Fibroblast of lung (primary cell): Measurements from ENCODE around the gene ACADSB. TPM values are rescaled to one million over a fixed set of nuclear protein-coding genes. Genes with fewer than 3 reads are reported as not detected.

Experiments used
- DNase-seq, 2 donors: peaks; one replicate each; pipeline versions ENCODE4 v3.0.0 to v3.0.0-alpha.2; 2010; ENCODE audit warnings: low read depth in 2 of 2
- H2AFZ ChIP-seq: 2 replicates; pipeline ENCODE4 v1.5.1; 2012; ENCODE audit warnings: low read length, control low read depth, inconsistent platforms
- H3K27ac ChIP-seq: 2 replicates; pipeline ENCODE4 v1.5.1; 2011; ENCODE audit warnings: low read length, control low read depth; ENCODE audit not compliant: insufficient read depth
- H3K27me3 ChIP-seq: 2 replicates; pipeline ENCODE4 v1.5.1; 2011; ENCODE audit warnings: mild to moderate bottlenecking, low read length; ENCODE audit not compliant: control insufficient read depth, insufficient read depth
- H3K36me3 ChIP-seq: 2 replicates; pipeline ENCODE4 v1.5.1; 2011; ENCODE audit warnings: low read length; ENCODE audit not compliant: control insufficient read depth, insufficient read depth
- H3K4me1 ChIP-seq: 2 replicates; pipeline ENCODE4 v1.5.1; 2011; ENCODE audit warnings: low read length; ENCODE audit not compliant: control insufficient read depth, insufficient read depth; ENCODE audit errors: extremely low read depth
- H3K4me2 ChIP-seq: 2 replicates; pipeline ENCODE4 v1.5.1; 2011; ENCODE audit warnings: low read length, control low read depth; ENCODE audit not compliant: insufficient read depth; ENCODE audit errors: extremely low read depth
- H3K4me3 ChIP-seq, 4 experiments: fragments of 200-600 bp in 1 of 4; sonication (generic) in 1 of 4; replicated peaks in 1 of 4; 2 replicates each; pipeline ENCODE4 v1.5.1; 2011 to 2016; ENCODE audit warnings: low read length in 4 of 4, low read depth in 3 of 4, mild to moderate bottlenecking in 3 of 4, control low read depth in 2 of 4, inconsistent platforms in 1 of 4, mixed read lengths in 1 of 4; ENCODE audit not compliant: insufficient read depth in 1 of 4; ENCODE audit errors: control extremely low read depth in 1 of 4
- H3K79me2 ChIP-seq: 2 replicates; pipeline ENCODE4 v1.5.1; 2012; ENCODE audit warnings: mild to moderate bottlenecking, low read length, inconsistent platforms; ENCODE audit not compliant: control insufficient read depth, insufficient read depth
- H3K9ac ChIP-seq: 2 replicates; pipeline ENCODE4 v1.5.1; 2011; ENCODE audit warnings: mild to moderate bottlenecking, low read length, control low read depth; ENCODE audit not compliant: insufficient read depth
- H3K9me3 ChIP-seq: 2 replicates; pipeline ENCODE4 v1.5.1; 2012; ENCODE audit warnings: low read depth, low read length; ENCODE audit not compliant: control insufficient read depth, insufficient read depth
- H4K20me1 ChIP-seq: 2 replicates; pipeline ENCODE4 v1.5.1; 2011; ENCODE audit warnings: low read length; ENCODE audit not compliant: control insufficient read depth, insufficient read depth; ENCODE audit errors: extremely low read depth
- EZH2 ChIP-seq: IDR thresholded peaks from 2 replicates; pipeline ENCODE4 v1.5.1; 2012; ENCODE audit warnings: low read length, control low read depth, mild to moderate bottlenecking; ENCODE audit errors: missing control alignments
- polyA plus RNA-seq, 2 donors: library from polyadenylated mRNA; depleted of rRNA in 1 of 2; stranded (reverse) in 1 of 2; unstranded in 1 of 2; fragments of >200 nt; gene quantifications; 2 replicates each; pipeline ENCODE4 v1.2.1, GENCODE V29; 2011 to 2012; ENCODE audit warnings: missing spikeins in 1 of 2
- total RNA-seq: library from RNA; depleted of rRNA; stranded (reverse); fragments of >200 nt; gene quantifications from 2 replicates; pipeline ENCODE4 v1.2.1, GENCODE V29; 2014
- TF ChIP-seq, protein P1 (sequence below), 2 donors: IDR thresholded peaks in 1 of 2; conservative IDR thresholded peaks in 1 of 2; 1 replicate in 1 of 2; 2 replicates in 1 of 2; pipeline ENCODE4 v1.5.1; 2011 to 2012; ENCODE audit warnings: low read length in 2 of 2, control low read depth in 1 of 2, inconsistent platforms in 1 of 2, low read depth in 1 of 2, mild to moderate bottlenecking in 1 of 2

ACADSB gene
- total and polyA plus RNA-seq, 2 donors (not counting 1 experiment from before 2014, with no cell fraction given) = 5.6 to 11.3 TPM

DNA sequence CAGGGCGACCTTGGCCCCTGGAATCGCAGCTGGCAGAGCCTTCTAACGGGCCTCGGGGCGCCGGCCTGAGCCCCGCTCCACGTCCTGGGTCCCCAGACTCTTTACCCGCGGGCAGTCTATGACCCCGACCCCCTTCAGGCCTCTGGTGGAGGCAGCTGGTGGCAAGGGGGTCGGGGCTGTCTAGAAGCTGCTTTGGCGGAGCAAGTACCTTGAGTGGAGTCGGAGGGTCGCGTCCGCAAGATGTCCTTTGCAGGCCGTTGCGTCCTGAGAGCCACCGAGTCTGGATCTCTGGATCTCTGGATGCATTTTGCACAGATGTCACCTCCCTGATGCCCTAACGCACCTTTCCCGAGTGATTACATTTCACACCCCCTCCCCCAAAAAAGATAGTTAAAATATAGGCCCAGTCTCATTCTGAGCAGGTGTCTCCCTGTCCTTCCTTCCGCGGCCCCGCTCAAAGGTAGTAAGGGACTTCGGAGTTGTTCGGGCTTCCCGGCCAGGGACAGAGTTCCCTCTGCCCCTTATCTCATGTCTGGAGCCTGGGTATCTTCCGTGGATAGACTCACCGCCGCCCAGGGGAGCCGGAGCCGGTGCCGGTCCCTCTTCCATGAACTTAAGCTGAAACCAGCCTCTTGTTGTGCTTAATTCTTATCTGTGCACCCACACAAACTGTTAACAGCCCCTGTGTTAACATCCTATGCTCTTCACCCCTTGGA lies 457 bp downstream of the ACADSB start:
- no peaks in the 10 kb centered on the region for H3K9me3 ChIP-seq
- peak overlapping the region; percentile 96 for H3K4me2 ChIP-seq
- peak overlapping the region; percentile 80 for H3K9ac ChIP-seq
- H3K79me2 ChIP-seq = peaks cover 37% of the 10 kb centered on the region
- peaks cover 5% of the 10 kb centered on the region for H3K4me1 ChIP-seq
- H3K27me3 ChIP-seq = no peaks in the 10 kb centered on the region
- peak overlapping the region; percentile 93 for H2AFZ ChIP-seq
- peak; percentile 4 to 6 for DNase-seq
- H4K20me1 ChIP-seq = no peaks in the 10 kb centered on the region
- peak overlapping the region; percentile 76 to 98 (median 92) for H3K4me3 ChIP-seq
- no peaks in the 10 kb centered on the region for H3K36me3 ChIP-seq
- peak overlapping the region; percentile 69 for H3K27ac ChIP-seq
- TF ChIP-seq, protein P1, sequence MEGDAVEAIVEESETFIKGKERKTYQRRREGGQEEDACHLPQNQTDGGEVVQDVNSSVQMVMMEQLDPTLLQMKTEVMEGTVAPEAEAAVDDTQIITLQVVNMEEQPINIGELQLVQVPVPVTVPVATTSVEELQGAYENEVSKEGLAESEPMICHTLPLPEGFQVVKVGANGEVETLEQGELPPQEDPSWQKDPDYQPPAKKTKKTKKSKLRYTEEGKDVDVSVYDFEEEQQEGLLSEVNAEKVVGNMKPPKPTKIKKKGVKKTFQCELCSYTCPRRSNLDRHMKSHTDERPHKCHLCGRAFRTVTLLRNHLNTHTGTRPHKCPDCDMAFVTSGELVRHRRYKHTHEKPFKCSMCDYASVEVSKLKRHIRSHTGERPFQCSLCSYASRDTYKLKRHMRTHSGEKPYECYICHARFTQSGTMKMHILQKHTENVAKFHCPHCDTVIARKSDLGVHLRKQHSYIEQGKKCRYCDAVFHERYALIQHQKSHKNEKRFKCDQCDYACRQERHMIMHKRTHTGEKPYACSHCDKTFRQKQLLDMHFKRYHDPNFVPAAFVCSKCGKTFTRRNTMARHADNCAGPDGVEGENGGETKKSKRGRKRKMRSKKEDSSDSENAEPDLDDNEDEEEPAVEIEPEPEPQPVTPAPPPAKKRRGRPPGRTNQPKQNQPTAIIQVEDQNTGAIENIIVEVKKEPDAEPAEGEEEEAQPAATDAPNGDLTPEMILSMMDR (conservative IDR thresholded peaks at IDR 0.05 in 1 of 2, IDR thresholded peaks at IDR 0.05 in 1 of 2; ENCODE audit: low read depth in 1 of 2, low read length in 2 of 2) = no peak
- no peak for TF ChIP-seq EZH2

DNA sequence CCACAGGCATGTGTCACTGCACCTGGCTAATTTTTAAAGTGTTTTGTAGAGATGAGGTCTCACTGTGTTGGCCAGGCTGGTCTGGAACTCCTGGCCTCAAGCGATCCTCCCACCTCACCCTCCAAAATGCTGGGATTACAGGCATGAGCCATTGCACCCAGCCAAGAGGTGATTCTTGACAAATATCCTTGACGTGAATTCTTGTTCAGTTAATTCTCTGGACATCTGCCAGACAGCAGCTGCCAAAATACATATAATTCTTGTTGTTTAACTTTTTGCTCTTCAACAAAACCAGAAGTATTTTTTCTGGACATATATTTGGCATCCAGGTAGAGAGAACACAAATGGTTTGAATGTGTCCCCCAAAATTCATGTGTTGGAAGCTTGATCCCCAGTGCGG lies 3.2 kb downstream of the ACADSB start:
- no peaks in the 10 kb centered on the region for H4K20me1 ChIP-seq
- no peaks in the 10 kb centered on the region for H3K36me3 ChIP-seq
- peaks cover 4% of the 10 kb centered on the region for H3K4me1 ChIP-seq
- no peaks in the 10 kb centered on the region for H3K9me3 ChIP-seq
- H3K4me2 ChIP-seq = no peak overlapping the region
- H3K4me3 ChIP-seq = no peak overlapping the region
- H3K79me2 ChIP-seq = peaks cover 15% of the 10 kb centered on the region
- TF ChIP-seq, protein P1 (conservative IDR thresholded peaks at IDR 0.05 in 1 of 2, IDR thresholded peaks at IDR 0.05 in 1 of 2; ENCODE audit: low read depth in 1 of 2, low read length in 2 of 2) = no peak
- no peak for TF ChIP-seq EZH2
- H3K9ac ChIP-seq = no peak overlapping the region
- H3K27ac ChIP-seq = no peak overlapping the region
- H3K27me3 ChIP-seq = no peaks in the 10 kb centered on the region
- DNase-seq = peak in 1 of 2 donors; percentile 8
- no peak overlapping the region for H2AFZ ChIP-seq

DNA sequence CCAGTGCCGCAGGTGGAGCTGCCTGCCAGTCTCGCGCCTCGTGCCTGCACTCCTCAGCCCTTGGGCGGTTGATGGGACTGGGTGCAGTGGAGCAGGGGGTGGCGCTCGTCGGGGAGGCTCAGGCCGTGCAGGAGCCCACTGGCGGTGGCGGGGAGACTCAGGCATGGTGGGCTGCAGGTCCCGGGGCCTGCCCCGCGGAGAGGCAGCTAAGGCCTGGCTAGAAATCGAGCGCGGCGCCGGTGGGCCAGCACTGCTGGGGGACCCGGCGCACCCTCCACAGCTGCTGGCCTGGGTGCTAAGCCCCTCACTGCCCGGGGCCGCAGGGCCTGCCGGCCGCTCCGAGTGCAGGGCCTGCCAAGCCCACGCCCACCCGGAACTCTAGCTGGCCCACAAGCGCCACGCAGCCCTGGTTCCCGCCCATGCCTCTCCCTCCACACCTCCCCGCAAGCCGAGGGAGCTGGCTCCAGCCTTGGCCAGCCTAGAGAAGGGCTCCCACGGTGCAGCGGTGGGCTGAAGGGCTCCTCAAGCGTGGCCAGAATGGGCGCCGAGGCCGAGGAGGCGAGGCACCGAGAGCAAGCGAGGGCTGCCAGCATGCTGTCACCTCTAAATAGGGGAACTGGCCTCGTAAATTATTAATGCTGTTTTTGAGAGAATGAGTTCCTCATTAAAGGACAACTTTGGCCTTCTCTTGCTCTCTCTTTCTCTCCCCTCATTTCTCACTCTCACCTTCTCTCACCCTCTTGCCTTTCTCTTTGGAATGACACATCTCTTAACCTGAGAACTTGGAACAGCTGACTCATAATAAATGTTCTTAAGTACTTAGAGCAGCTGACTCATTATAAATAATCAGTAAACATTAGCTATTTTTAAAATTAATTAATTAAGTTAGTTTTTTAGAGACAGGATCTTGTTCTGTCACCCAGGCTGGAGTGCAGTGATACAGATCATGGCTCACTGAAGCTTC lies 4.9 kb downstream of the ACADSB start:
- Histone ChIP-seq H3K36me3 (no peaks in the 10 kb centered on the region), H4K20me1 (no peaks in the 10 kb centered on the region), H3K9me3 (no peaks in the 10 kb centered on the region), H3K4me2 (no peak overlapping the region), H3K79me2 (no peaks in the 10 kb centered on the region), H3K4me3 (no peak overlapping the region), H2AFZ (no peak overlapping the region), H3K27me3 (no peaks in the 10 kb centered on the region), H3K27ac (no peak overlapping the region), H3K9ac (no peak overlapping the region), H3K4me1 (peaks cover 2% of the 10 kb centered on the region)
- DNase-seq = peak in 1 of 2 donors; percentile 7
- TF ChIP-seq, protein P1 (conservative IDR thresholded peaks at IDR 0.05 in 1 of 2, IDR thresholded peaks at IDR 0.05 in 1 of 2; ENCODE audit: low read depth in 1 of 2, low read length in 2 of 2) = no peak
- no peak for TF ChIP-seq EZH2
